Measurements from ENCODE around the gene MARS1.

DNA sequence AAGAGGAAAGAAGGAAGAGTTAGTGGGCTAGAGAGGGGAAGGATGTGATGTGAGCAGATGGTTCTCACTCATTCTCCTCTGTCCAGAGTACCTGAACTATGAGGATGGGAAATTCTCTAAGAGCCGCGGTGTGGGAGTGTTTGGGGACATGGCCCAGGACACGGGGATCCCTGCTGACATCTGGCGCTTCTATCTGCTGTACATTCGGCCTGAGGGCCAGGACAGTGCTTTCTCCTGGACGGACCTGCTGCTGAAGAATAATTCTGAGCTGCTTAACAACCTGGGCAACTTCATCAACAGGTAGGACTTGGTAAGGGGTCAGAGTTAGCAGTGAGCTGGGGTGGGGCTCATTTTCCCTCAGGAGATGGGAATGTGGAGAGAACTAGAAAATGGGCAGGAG is 24.8 kb downstream of the MARS1 start:
- TF ChIP-seq, protein P1, sequence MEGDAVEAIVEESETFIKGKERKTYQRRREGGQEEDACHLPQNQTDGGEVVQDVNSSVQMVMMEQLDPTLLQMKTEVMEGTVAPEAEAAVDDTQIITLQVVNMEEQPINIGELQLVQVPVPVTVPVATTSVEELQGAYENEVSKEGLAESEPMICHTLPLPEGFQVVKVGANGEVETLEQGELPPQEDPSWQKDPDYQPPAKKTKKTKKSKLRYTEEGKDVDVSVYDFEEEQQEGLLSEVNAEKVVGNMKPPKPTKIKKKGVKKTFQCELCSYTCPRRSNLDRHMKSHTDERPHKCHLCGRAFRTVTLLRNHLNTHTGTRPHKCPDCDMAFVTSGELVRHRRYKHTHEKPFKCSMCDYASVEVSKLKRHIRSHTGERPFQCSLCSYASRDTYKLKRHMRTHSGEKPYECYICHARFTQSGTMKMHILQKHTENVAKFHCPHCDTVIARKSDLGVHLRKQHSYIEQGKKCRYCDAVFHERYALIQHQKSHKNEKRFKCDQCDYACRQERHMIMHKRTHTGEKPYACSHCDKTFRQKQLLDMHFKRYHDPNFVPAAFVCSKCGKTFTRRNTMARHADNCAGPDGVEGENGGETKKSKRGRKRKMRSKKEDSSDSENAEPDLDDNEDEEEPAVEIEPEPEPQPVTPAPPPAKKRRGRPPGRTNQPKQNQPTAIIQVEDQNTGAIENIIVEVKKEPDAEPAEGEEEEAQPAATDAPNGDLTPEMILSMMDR (conservative IDR thresholded peaks at IDR 0.05 in 1 of 2, IDR thresholded peaks at IDR 0.05 in 1 of 2; ENCODE audit: low read depth in 1 of 2, low read length in 2 of 2): no peak
- TF ChIP-seq EZH2 (IDR thresholded peaks at IDR 0.05; ENCODE audit: low read length, missing control alignments): no peak
